GM12878 (cell line): Measurements from ENCODE around the gene CLDN5. TPM values are rescaled to one million over a fixed set of nuclear protein-coding genes. Genes with fewer than 3 reads are reported as not detected.

Experiments
- ATAC-seq: fragments of 200-7000 bp; cut with Tn5 transposase; 3 replicates; pipeline ENCODE4 v1.9.1; 2020; ENCODE audit warnings: mild to moderate bottlenecking, moderate library complexity
- BruUV-seq: library from RNA; stranded (reverse); fragments of 400-500 nt; replicated peaks from 2 replicates; lab custom pipeline; 2021; lab: Mats Ljungman, UMichigan
- CTCF ChIA-PET: fragments of 300-600 bp; sonication (Branson Sonifier 250); formaldehyde crosslinking; extraction: SDS; loops from one replicate; lab custom pipeline; 2021; ENCODE audit warnings: inconsistent platforms; lab: Yijun Ruan, JAX
- POLR2A ChIA-PET: fragments of 350-600 bp; formaldehyde crosslinking; extraction: SDS; loops from one replicate; lab custom pipeline; 2021; ENCODE audit warnings: inconsistent platforms; lab: Charles Lee
- RAD21 ChIA-PET: fragments of 300-600 bp; sonication (Branson Sonifier 250); formaldehyde crosslinking; loops from one replicate; lab custom pipeline; 2023; ENCODE audit warnings: antibody characterized with exemption; ENCODE audit not compliant: unreplicated experiment; lab: Charles Lee
- SMC1A ChIA-PET: fragments of 300-600 bp; sonication (Branson Sonifier 250); formaldehyde crosslinking; loops from one replicate; lab custom pipeline; 2023; ENCODE audit not compliant: unreplicated experiment, uncharacterized antibody; lab: Charles Lee
- DNase-seq: peaks from one replicate; pipeline ENCODE4 v3.0.0-alpha.2; 2011; ENCODE audit warnings: low read depth, low spot score
- FAIRE-seq: peaks from 3 replicates; lab custom pipeline; 2011; peaks lifted over from hg19 to GRCh38; lab: Jason Lieb, UNC
- H2AFZ ChIP-seq: 2 replicates; pipeline ENCODE4 v1.6.0; 2011; ENCODE audit warnings: low read depth, low read length, control low read depth; ENCODE audit not compliant: control insufficient read depth
- H3K27ac ChIP-seq: 2 replicates; pipeline ENCODE4 v1.5.1; 2011; ENCODE audit warnings: control low read depth; ENCODE audit not compliant: control insufficient read depth, insufficient read depth
- H3K27me3 ChIP-seq, 2 experiments: replicated peaks in 1 of 2; 2 replicates each; pipeline versions ENCODE4 v1.6.0 to v1.6.1; 2011; ENCODE audit warnings: low read length in 1 of 2; ENCODE audit not compliant: control insufficient read depth in 2 of 2, insufficient read depth in 2 of 2
- H3K36me3 ChIP-seq, 2 experiments: 2 replicates each; pipeline ENCODE4 v1.5.1; 2011; ENCODE audit warnings: low read length in 1 of 2; ENCODE audit not compliant: control insufficient read depth in 2 of 2, insufficient read depth in 2 of 2
- H3K4me1 ChIP-seq: 2 replicates; pipeline ENCODE4 v1.6.1; 2011; ENCODE audit warnings: mild to moderate bottlenecking, low read length, moderate library complexity, mixed read lengths; ENCODE audit not compliant: control insufficient read depth, insufficient read depth
- H3K4me2 ChIP-seq: 2 replicates; pipeline ENCODE4 v1.6.0; 2011; ENCODE audit warnings: control low read depth; ENCODE audit not compliant: control insufficient read depth, insufficient read depth
- H3K4me3 ChIP-seq: fragments of 200-600 bp; sonication (generic); 2 replicates; pipeline ENCODE4 v1.5.1; 2016
- H3K79me2 ChIP-seq: 2 replicates; pipeline ENCODE4 v1.6.0; 2011; ENCODE audit warnings: low read length; ENCODE audit not compliant: control insufficient read depth, insufficient read depth
- H3K9ac ChIP-seq: 2 replicates; pipeline ENCODE4 v1.8.0; 2011; ENCODE audit warnings: low read length, control low read depth, mixed read lengths; ENCODE audit not compliant: control insufficient read depth, insufficient read depth
- H3K9me3 ChIP-seq: replicated peaks from 3 replicates; pipeline ENCODE4 v1.5.1; 2011; ENCODE audit warnings: mild to moderate bottlenecking, low read length; ENCODE audit not compliant: control insufficient read depth, insufficient read depth
- H4K20me1 ChIP-seq: 2 replicates; pipeline ENCODE4 v1.6.0; 2011; ENCODE audit not compliant: control insufficient read depth, insufficient read depth
- CREB1 ChIP-seq: IDR thresholded peaks from 2 replicates; pipeline ENCODE4 v1.6.1; 2012; ENCODE audit warnings: low read depth, mild to moderate bottlenecking, inconsistent platforms
- ETV6 ChIP-seq, 2 experiments: fragments of 450-650 bp in 1 of 2; IDR thresholded peaks in 1 of 2; conservative IDR thresholded peaks in 1 of 2; 2 replicates each; pipeline ENCODE4 v1.6.1; 2014; ENCODE audit warnings: antibody characterized with exemption in 1 of 2, borderline replicate concordance in 1 of 2, low read depth in 1 of 2, mild to moderate bottlenecking in 1 of 2, moderate library complexity in 1 of 2
- HSF1 ChIP-seq: fragments of 150-350 bp; IDR thresholded peaks from 2 replicates; pipeline ENCODE4 v1.6.1; 2014; ENCODE audit warnings: mild to moderate bottlenecking, low read depth, low read length
- MYB ChIP-seq: fragments of 150-350 bp; IDR thresholded peaks from 2 replicates; pipeline ENCODE4 v1.6.1; 2014; ENCODE audit warnings: mild to moderate bottlenecking, low read depth, low read length, borderline replicate concordance
- NBN ChIP-seq: fragments of 450-650 bp; IDR thresholded peaks from 2 replicates; pipeline ENCODE4 v1.6.1; 2016
- PML ChIP-seq: IDR thresholded peaks from 2 replicates; pipeline ENCODE4 v1.6.1; 2012; ENCODE audit warnings: low read length, inconsistent platforms
- POLR2A ChIP-seq: IDR thresholded peaks from 2 replicates; pipeline ENCODE4 v1.6.1; 2011; ENCODE audit warnings: low read depth, mild to moderate bottlenecking, low read length
- RAD21 ChIP-seq: IDR thresholded peaks from 2 replicates; pipeline ENCODE4 v1.6.1; 2011; ENCODE audit warnings: mild to moderate bottlenecking, low read depth, low read length, moderate library complexity; ENCODE audit not compliant: insufficient read depth
- TAF1 ChIP-seq: IDR thresholded peaks from 2 replicates; pipeline ENCODE4 v1.6.1; 2011; ENCODE audit warnings: mild to moderate bottlenecking, low read depth, low read length, borderline replicate concordance
- TCF7 ChIP-seq: IDR thresholded peaks from 2 replicates; pipeline ENCODE4 v1.6.1; 2014; ENCODE audit warnings: antibody characterized with exemption, borderline replicate concordance
- WGBS: methylation state at CpG from one replicate; pipeline ENCODE4 v1.1.6; 2016; ENCODE audit warnings: low lambda C conversion rate; ENCODE audit not compliant: insufficient replicate concordance, insufficient coverage; ENCODE audit errors: missing lambda C conversion rate; 5-methylcytosine and 5-hydroxymethylcytosine counted together
- in situ Hi-C: fragments of 300-500 bp; cut with MboI; formaldehyde crosslinking; loops from 9 replicates; pipeline ENCODE4 v1.14.3; 2018; ENCODE audit warnings: mixed read lengths
- intact Hi-C: fragments of 100-400 bp; cut with micrococcal nuclease; formaldehyde crosslinking; loops from one replicate; pipeline ENCODE4 v1.14.2; 2022; ENCODE audit not compliant: unreplicated experiment
- polyA plus RNA-seq, 11 experiments: library from polyadenylated mRNA; depleted of rRNA in 4 of 11; unstranded in 6 of 11; stranded (reverse) in 5 of 11; fragments of >200 nt; fragmentation: Nextera tagmentation in 4 of 11; fragmentation: Illumina TruSeq in 1 of 11; extraction: Ambion mirVana in 4 of 11; extraction: Trizol in 1 of 11; gene quantifications; 1 replicate in 1 of 11; 2 replicates in 10 of 11; pipeline versions ENCODE4 v1.2.1 to v1.2.3, GENCODE V29; 2011 to 2016; ENCODE audit warnings: inconsistent platforms in 2 of 11, missing spikeins in 2 of 11, low read depth in 1 of 11
- total RNA-seq, 4 experiments: library from RNA; depleted of rRNA in 3 of 4; stranded (reverse); fragments of >200 nt in 3 of 4; fragmentation: Illumina TruSeq in 1 of 4; extraction: Trizol in 1 of 4; gene quantifications; 2 replicates each; pipeline versions ENCODE4 v1.2.1 to v1.2.3, GENCODE V29; 2013 to 2021
- TF ChIP-seq, protein P1 (sequence below): fragments of 450-650 bp; IDR thresholded peaks from 2 replicates; pipeline ENCODE4 v1.6.1; 2014; ENCODE audit warnings: mild to moderate bottlenecking
- TF ChIP-seq, protein P2 (sequence below): fragments of 450-650 bp; IDR thresholded peaks from 2 replicates; pipeline ENCODE4 v1.6.1; 2016; ENCODE audit warnings: mild to moderate bottlenecking
- TF ChIP-seq, protein P3 (sequence below), 3 experiments: IDR thresholded peaks in 2 of 3; conservative IDR thresholded peaks in 1 of 3; 2 replicates each; pipeline ENCODE4 v1.5.1; 2011; ENCODE audit warnings: low read depth in 3 of 3, low read length in 3 of 3, mild to moderate bottlenecking in 3 of 3, control low read depth in 2 of 3, moderate library complexity in 2 of 3, inconsistent platforms in 1 of 3, mixed read lengths in 1 of 3; ENCODE audit not compliant: control insufficient read depth in 2 of 3, insufficient read depth in 1 of 3; ENCODE audit errors: extremely low read depth in 1 of 3

CLDN5 gene
- total and polyA plus RNA-seq, 10 of the 15 experiments (the other 5 are each of a cell fraction or from before 2014, with no cell fraction given): 0.15 TPM; not detected in 9

DNA sequence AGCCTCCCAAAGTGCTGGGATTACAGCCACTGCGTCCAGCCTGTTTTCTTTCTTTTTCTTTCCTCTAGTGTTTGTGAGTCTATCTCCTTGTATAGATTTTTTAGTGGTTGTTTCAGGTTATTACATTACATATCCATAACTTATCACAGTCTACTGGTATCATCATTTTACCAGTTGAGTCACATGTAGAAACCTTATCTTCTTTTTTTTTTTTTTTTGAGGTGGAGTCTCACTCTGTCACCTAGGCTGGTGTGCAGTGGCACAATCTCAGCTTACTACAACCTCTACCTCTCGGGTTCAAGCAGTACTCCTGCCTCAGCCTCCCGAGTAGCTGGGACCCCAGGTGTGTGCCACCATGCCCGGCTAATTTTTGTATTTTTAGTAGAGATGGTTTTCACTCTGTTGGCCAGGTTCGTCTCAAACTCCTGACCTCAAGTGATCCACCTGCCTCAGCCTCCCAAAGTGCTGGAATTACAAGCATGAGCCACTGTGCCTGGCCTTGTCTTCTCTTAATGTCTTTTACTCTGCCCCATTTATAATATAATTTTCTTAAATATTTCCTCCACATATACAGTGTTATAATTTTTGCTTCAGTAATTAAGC, 33.5 kb downstream of the CLDN5 start:
- intact Hi-C loops: no loop called here
- TF ChIP-seq ETV6 (conservative IDR thresholded peaks at IDR 0.05 in 1 of 2, IDR thresholded peaks at IDR 0.05 in 1 of 2; ENCODE audit: borderline replicate concordance in 1 of 2, low read depth in 1 of 2) (no peak), RAD21 (no peak), MYB (no peak), PML (no peak), HSF1 (no peak), TCF7 (no peak), POLR2A (no peak), TAF1 (no peak), NBN (no peak), CREB1 (no peak)
- TF ChIP-seq, protein P1, sequence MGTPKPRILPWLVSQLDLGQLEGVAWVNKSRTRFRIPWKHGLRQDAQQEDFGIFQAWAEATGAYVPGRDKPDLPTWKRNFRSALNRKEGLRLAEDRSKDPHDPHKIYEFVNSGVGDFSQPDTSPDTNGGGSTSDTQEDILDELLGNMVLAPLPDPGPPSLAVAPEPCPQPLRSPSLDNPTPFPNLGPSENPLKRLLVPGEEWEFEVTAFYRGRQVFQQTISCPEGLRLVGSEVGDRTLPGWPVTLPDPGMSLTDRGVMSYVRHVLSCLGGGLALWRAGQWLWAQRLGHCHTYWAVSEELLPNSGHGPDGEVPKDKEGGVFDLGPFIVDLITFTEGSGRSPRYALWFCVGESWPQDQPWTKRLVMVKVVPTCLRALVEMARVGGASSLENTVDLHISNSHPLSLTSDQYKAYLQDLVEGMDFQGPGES: no peak
- TF ChIP-seq, protein P2, sequence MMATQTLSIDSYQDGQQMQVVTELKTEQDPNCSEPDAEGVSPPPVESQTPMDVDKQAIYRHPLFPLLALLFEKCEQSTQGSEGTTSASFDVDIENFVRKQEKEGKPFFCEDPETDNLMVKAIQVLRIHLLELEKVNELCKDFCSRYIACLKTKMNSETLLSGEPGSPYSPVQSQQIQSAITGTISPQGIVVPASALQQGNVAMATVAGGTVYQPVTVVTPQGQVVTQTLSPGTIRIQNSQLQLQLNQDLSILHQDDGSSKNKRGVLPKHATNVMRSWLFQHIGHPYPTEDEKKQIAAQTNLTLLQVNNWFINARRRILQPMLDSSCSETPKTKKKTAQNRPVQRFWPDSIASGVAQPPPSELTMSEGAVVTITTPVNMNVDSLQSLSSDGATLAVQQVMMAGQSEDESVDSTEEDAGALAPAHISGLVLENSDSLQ: no peak
- TF ChIP-seq, protein P3, sequence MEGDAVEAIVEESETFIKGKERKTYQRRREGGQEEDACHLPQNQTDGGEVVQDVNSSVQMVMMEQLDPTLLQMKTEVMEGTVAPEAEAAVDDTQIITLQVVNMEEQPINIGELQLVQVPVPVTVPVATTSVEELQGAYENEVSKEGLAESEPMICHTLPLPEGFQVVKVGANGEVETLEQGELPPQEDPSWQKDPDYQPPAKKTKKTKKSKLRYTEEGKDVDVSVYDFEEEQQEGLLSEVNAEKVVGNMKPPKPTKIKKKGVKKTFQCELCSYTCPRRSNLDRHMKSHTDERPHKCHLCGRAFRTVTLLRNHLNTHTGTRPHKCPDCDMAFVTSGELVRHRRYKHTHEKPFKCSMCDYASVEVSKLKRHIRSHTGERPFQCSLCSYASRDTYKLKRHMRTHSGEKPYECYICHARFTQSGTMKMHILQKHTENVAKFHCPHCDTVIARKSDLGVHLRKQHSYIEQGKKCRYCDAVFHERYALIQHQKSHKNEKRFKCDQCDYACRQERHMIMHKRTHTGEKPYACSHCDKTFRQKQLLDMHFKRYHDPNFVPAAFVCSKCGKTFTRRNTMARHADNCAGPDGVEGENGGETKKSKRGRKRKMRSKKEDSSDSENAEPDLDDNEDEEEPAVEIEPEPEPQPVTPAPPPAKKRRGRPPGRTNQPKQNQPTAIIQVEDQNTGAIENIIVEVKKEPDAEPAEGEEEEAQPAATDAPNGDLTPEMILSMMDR (IDR thresholded peaks at IDR 0.05 in 2 of 3, conservative IDR thresholded peaks at IDR 0.05 in 1 of 3; ENCODE audit: control insufficient read depth in 2 of 3, extremely low read depth in 1 of 3, insufficient read depth in 1 of 3, low read depth in 3 of 3, low read length in 3 of 3): no peak
- TF ChIP-seq, all 136 proteins: peak for 0
- BruUV-seq: no TSS peak
- no peak for ATAC-seq
- in situ Hi-C loops: no loop called here
- no peak overlapping the region for H3K27ac ChIP-seq
- ChIA-PET RAD21 (no interaction called here), CTCF (interaction anchor here (0.6 to 1.0 kb wide), 2 partner anchors 13 to 142 kb away, joined by 3 read pairs; no protein-coding TSS in a partner anchor), SMC1A (interaction anchor here (0.9 kb wide), 1 partner anchor 109 kb away, joined by 4 read pairs; no protein-coding TSS in a partner anchor), POLR2A (no interaction called here)
- H3K4me1 ChIP-seq: no peaks in the 10 kb centered on the region
- no peaks in the 10 kb centered on the region for H4K20me1 ChIP-seq
- no peak overlapping the region for H3K9ac ChIP-seq
- 94% methylated on average over 5 of the region's 5 CpGs for WGBS
- H3K4me2 ChIP-seq: no peak overlapping the region
- no peaks in the 10 kb centered on the region for H3K27me3 ChIP-seq
- no peak overlapping the region for H3K4me3 ChIP-seq
- no peaks in the 10 kb centered on the region for H3K9me3 ChIP-seq
- FAIRE-seq: no peak
- no peak for DNase-seq
- no peaks in the 10 kb centered on the region for H3K79me2 ChIP-seq
- peaks cover 8 to 11% of the 10 kb centered on the region in 2 experiments; a peak in 3 of 4 replicates for H3K36me3 ChIP-seq
- H2AFZ ChIP-seq: no peak overlapping the region
